Measurements from ENCODE around the gene EXOG.

EXOG gene

DNA sequence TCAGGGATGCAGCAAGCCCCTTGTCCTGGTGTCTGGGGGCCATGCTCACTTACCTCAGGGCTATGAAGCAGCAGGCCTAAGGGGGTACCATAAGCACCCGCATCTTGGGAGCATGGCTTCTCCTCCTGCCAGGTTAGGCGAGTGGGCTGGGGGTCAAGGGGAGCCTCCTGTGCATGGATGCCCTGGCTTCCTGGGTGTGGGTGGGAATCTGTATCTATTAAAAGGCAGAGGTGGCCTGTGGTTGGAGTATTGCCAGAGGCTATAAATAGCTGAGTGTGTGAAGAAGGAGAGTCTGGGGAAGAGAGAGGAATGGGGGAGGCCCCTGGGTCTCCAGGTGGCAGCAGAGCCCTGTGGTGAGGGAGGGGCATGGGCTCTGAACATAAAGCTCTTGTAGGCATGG, 22.9 kb upstream of the EXOG start:
- DNase-seq (ENCODE audit: low read depth, low spot score) = no peak

DNA sequence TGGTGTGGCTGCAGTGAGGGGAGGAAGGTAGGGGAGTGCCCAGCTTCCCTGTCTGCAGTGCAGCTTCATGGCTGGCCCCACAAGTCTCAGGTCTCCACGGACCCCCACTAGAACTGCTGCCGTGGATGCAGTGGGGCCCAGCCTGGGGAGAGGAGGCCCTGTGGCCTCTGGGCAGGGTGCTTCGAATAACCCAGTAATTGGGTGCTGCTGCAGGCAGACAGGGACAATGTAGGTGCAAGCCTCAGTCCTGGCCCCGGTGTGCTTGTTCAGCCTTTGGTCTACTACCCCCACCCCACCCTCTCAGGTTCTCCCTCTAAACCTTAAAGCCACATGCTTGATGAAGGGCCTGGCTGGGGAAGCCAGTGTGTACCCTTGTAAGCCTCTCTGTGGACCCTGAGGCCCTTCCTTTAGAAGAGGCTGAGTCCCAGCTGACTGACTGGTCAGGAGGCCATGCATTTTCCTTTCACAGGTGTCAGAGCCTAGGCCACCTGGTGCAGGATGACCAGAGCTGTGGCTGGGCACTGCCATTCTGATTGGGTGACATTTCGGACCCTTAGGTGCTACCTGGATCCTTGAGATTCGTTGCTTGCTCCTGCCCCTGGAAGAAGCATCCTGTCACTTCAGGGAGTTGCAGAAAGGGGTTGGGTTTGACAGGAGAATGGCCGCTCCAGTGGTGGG, 21.1 kb upstream of the EXOG start:
- DNase-seq (ENCODE audit: low read depth, low spot score) = no peak

DNA sequence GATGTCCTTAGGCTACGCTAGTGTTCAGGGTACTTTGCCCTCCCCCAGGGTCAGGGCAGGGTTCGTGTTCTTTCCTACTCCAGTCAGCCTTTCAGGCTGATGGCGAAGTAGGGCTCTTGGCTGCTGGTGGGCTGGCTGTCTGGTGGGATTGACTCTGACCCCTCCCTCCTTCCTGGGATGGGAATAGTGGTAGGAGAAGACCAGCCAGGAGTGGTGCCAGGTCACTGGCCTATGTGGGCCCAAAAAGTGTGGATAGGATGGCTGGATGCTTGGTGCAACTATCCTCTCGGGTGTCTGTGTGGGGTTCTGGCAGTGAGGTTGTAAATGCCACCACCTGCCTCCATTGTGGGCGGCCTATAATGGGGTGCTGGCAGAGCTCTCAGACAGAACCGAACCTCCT, 20.4 kb upstream of the EXOG start:
- DNase-seq (ENCODE audit: low read depth, low spot score) = no peak

DNA sequence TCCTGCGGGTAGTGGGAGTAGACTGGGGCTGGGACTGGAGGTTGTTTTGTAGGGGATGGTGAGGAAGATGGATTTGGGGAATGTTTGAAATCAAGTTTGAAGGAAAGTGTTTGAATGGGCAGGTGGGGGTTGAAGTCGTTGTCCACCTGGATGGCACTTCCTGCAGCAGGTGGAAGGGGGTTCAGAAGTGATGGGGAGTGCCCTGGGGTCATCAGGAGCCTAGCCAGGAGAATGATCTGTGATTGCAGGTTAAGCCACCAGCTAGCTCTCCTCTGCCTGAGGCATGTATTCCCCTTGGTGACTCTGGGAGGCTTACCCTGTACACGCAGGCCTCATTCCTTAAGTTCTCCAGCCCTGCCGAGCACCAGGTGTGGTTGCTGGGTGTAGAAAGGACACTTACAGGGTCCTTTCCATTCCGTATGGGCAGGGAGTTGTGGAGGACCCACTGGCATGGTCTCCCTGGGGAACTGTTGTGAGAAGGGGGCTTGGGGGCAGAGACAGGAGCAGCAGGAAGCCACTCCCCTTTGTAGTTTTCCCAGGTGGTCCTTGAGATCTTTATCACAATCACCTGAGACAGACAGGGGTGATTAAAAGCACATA, 19.9 kb upstream of the EXOG start:
- DNase-seq (ENCODE audit: low read depth, low spot score) = no peak

DNA sequence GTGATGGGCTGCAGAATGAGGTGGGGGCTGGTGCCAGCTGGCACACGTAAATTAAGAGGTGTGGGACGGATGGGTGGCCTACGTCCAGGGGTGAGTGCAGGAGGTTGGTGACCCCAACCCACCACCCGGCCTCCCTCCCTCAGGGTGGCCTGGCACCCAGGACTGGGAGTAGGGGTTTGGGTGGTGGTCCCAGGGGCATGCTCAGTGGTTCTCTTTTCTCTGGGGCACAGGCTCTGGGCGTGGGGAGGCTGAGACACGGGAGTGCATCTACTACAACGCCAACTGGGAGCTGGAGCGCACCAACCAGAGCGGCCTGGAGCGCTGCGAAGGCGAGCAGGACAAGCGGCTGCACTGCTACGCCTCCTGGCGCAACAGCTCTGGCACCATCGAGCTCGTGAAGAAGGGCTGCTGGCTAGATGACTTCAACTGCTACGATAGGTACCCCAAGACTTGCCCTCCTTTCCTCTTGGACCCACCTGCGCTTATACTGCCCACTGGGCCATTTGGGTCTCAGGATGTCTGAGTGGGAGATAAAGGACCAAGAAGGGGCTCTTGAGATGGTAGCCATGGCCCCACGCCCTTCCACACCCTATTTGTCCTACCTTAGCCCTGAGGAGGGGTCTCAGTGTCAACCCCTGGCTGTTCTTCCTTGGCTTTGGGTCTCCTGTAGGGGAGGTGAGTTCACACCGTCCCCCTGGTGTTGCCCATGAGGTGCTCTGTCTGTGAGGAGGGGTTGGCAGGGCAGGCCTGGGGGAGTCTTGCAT, 18.9 kb upstream of the EXOG start:
- DNase-seq (ENCODE audit: low read depth, low spot score) = no peak

DNA sequence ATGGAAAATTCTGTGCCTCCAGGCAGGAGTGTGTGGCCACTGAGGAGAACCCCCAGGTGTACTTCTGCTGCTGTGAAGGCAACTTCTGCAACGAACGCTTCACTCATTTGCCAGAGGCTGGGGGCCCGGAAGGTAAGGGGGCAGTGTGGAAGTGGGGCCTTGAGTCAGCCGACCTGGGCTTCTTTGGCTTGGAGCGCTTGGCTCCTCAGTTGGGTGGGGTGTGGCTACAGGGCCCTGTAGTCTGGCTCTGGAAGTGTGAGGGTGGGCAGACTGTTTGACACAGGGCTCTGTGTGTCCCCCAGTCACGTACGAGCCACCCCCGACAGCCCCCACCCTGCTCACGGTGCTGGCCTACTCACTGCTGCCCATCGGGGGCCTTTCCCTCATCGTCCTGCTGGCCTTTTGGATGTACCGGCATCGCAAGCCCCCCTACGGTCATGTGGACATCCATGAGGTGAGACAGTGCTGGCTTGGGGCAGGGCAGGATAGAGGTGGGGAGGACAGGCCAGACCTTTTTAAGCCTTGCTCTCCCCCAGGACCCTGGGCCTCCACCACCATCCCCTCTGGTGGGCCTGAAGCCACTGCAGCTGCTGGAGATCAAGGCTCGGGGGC, 18.2 kb upstream of the EXOG start:
- DNase-seq (ENCODE audit: low read depth, low spot score) = no peak

DNA sequence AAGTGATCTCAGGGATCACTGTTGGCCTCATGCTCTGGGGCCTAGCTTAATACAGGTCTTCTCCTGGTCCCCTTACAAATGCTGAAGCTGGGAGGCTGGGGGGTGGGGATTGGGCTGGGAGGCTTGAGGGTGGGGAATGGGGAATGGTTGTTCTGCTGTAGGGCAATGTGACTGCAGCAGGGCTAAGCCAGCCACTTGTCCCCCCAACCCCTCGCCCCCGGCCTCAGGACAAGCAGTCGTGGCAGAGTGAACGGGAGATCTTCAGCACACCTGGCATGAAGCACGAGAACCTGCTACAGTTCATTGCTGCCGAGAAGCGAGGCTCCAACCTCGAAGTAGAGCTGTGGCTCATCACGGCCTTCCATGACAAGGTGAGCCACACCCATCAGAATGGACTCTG, 17.2 kb upstream of the EXOG start:
- DNase-seq (ENCODE audit: low read depth, low spot score) = no peak

DNA sequence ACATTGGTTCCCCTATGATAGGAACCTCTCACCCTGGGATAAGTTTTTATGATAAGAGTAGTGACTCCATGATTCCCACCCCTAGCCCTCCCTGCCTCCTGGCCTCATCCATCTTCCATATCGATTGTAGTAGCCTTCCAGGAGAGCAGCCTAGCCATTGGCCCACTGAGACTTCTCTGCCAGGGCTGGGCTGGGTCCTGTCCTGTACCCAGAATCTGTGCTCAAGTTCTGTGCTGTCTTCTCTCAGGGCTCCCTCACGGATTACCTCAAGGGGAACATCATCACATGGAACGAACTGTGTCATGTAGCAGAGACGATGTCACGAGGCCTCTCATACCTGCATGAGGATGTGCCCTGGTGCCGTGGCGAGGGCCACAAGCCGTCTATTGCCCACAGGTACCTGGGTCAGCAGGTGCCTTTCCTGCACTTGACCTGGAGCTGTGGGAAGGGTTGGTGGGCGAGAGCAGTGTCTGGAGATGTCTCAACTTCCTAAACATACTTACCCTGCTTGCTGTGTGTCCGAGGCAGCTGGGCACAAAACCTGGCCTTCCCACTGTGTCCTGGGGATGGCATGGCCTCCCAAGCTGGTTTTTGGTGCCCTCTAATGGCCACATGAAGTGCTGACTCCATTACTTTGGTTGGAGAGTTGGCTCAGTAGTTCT, 16.6 kb upstream of the EXOG start:
- DNase-seq (ENCODE audit: low read depth, low spot score) = no peak

DNA sequence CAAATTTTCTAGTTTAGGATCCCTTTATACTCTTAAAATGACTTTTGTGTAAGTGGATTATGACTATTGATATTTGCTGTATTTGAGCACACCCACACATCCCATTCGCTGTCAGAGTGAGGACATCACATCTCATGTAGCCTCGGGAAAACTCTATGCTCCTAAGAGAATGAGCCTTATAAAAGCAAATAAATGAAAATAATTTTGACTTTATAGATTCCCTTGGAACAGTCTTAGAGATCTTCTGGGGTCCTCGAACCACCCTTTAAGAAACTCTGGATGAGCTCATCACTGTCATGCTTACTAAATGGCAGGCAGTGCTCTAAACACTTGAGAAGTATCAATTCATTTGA, 16.1 kb upstream of the EXOG start:
- no peak for DNase-seq (ENCODE audit: low read depth, low spot score)

DNA sequence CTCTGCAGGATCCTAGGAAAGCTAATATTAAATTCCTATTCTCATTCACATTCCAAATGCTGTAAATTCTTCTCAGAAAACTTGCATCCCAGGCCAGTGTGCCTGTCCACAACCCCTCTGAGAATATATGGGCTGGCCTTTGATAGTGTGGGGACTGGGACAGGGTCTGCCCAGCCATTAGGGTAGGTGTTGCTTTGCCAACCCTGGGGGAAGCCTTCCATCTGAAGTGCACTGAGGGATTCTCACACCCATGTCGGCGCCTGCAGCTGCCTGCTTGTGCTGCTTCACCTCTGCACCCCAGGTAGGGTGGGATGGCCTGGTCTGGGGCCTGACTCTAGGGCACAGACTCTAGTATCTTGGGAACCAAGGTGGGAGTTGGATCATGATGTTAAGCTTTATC, 15.2 kb upstream of the EXOG start:
- DNase-seq (ENCODE audit: low read depth, low spot score) = no peak

DNA sequence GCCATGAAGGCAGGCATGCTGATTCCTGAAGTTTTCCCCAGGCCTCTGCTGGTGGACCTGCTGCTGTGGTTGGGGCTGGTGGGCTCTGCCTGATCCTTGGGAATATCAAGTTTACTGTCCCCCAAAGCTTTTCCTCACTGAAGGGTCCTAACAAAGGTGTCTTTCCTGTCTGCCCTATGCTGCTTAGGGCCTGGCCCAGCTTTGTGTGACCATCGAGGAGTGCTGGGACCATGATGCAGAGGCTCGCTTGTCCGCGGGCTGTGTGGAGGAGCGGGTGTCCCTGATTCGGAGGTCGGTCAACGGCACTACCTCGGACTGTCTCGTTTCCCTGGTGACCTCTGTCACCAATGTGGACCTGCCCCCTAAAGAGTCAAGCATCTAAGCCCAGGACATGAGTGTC, 13.2 kb upstream of the EXOG start:
- DNase-seq (ENCODE audit: low read depth, low spot score) = no peak

DNA sequence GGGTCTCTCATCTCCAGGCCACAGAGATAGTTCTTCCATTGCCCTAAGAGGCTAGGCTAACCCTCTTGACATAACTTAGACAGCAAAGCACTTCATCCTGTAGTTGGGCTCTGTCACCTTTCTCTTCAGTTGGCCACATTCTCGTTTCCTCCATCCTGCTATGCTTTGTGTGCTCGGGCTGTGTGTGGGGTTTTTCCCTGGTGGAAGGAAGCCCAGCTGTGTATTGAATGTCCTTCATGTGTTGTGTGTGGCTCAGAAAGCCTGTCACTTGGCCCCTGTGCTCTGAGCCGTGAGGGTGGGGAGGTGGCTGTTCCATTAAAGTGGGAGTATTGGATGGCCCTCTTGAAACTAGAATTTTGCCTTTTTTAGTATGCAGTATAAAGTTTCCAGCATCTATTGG, 8.8 kb upstream of the EXOG start:
- no peak for DNase-seq (ENCODE audit: low read depth, low spot score)

DNA sequence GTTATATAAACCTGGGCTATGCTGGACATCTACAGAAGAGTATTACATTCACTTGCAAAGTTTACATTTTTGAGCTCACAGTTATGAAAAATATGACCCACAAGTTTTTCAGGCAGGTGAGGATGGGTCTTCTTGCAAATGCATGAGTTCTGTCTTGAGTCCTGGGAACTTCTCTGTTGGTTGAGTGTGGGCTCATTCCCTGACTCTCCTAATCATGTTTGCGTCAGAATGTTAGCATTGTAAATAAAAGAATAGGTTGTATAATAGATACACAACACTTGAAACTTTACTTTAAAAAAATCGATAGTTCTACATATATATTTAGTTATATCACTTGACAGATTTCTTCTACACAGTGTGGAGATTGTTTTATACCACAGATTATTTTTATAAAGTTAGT, 7.2 kb upstream of the EXOG start:
- DNase-seq (ENCODE audit: low read depth, low spot score) = no peak

DNA sequence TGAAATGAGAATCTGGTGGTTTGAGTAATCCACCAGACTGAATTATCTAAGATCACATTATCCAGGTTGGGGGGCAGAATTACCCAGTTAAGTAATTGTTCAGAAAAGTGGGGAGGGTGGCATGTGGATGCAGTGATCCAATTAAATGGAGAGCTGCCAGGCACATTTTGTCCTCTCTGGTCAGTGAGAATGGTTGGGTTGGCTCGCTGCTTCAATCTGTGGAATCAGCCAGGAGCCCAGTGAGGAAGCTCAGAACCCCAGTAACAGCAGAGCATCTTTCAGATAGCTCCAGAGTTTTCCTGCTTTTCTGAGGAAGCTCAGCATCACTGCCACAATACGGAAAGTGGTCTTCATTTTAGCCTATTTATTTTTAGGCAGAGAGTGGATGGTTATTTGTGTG, 6.4 kb upstream of the EXOG start:
- no peak for DNase-seq (ENCODE audit: low read depth, low spot score)

DNA sequence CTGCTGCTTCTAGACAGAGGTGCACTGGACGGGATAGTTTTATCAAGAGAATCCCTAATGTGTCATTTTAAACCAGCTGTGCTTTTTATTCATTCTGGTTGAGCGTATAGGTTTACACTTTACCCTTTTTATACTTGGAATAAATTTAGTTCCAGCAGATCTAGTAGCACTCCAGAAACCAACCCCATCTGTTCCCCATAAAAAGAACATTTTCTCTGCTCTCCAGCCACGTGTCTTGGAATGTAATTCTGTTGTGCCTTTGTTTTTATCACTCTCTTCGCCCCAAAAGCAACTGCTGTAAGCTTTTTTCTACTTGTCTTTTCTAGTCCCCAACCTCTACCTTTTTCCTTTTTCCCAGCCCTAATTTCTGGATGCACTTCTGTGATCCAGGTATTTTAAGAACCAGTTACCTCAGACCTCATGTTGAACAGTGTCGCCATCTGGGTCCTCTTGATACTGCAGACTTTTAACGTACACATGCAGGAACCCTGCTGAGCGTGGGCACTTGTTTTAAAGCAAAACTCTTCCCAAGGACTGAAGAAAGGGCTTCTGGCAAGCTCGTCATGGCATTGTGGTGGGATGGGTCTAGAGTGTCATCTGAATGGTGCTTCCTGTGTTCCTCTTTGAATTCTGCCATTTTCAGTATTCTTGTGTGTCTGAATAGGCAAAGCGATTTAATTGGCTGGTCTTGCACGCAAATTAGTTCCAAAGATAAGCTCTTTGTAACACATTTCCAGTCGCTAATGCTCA, 5.7 kb upstream of the EXOG start:
- DNase-seq (ENCODE audit: low read depth, low spot score) = no peak

DNA sequence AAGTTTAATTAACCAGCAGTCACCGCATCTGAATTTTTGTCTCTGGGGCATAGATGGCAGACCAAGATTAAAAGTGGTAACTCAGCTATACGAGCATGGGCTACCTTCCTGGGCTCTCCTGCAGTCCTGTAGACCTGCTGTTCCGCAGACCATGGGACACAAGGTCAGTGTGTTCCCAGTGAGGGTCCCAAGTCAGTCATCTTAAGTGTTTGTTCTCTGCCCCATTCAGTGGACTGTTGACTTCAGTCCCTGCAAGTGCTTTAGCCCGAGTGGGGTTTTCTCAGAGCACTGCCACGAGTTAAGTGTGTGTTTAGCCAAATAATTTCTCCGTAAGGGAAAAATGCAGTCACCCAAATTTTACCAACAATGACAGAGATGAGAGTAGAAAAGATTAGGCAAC, 4.9 kb upstream of the EXOG start:
- no peak for DNase-seq (ENCODE audit: low read depth, low spot score)

DNA sequence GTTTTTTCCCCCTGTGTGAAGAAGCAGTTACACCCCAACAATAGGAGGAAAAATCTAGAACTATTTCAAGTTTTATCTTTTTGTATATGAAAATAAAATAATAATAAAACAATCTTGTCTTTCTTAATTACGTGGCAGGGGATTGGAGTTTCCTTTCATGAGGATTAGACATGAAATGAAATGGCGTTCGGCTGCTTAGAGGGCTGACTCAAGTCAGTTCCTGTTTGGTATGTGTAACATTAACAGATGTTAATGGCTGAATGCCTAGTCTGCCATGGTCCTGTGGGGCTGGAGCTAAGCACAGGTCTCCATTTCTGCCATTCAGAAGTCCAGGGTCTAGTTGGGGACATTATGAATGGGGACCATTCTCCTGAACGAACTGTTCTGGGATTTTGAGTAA, 3.1 kb upstream of the EXOG start:
- DNase-seq (ENCODE audit: low read depth, low spot score) = no peak

DNA sequence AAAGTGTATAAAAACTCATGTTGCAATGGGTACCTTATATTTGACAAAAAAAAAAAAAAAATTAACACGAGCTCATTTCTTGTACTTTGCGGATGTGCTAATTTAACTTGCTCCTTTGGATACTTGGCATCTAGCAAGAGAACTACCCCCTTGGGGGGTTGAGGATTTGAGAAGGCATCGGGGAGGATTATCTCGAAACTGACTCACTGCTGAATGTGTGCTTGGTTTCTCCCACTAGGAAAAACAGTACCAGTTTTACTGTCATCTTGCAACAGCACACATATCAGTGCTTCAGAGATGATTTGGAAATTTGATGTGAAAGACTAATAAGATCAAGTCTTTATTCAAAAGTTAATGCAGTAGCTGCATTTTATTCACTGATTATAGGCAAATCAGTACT, 891 bp downstream of the EXOG start:
- no peak for DNase-seq (ENCODE audit: low read depth, low spot score)

DNA sequence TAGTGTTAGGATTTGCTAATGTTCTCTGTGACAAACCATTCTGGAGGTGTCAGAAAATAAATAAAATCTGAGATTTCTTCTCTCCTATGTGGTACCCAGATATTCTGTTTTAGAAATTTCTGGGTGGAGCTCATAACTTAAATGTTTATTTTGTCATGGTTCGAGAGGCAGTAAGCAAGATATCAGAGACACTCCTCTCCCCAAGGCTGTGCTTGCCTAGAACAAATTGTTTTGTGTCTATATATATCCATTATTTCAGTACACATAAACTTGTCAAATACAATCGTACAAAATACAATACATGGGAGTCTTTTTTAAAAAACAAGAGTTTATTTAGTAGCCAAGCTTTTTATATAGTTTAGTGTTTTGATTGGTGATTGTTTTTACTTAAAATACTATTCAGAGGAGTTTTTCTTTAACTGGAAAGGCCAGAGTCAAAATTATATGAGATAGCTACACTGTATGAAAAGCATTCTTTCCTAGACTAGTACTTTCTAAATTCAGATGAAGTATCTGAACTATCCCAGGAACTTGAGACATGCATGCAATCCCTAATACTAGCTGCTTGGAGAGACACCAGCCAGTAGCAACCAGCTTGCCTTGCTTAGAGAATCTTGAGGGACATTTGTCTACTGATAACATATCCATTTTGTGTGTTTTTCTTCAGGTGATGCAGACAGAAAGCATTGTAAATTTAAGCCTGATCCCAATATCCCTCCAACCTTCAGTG, 4.7 kb downstream of the EXOG start:
- DNase-seq (ENCODE audit: low read depth, low spot score) = no peak

DNA sequence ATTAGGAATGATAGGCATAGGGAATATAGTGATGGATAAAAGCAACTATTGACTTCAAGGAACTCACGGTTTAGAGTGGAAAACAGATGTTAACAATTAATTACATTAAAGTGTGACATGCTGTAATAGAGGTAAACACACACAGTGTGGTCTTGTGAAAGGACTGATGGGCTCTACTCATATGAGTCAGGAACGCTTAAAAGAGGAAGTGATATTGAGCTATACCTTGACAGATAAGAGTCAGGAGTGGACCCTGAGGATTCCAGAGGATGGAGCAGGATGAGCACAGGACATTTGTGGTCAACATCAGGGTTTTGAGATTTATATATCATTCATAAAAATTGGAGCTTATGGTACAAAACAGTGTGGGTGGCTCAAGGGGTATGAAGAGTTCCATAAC, 11.0 kb downstream of the EXOG start:
- no peak for DNase-seq (ENCODE audit: low read depth, low spot score)

DNA sequence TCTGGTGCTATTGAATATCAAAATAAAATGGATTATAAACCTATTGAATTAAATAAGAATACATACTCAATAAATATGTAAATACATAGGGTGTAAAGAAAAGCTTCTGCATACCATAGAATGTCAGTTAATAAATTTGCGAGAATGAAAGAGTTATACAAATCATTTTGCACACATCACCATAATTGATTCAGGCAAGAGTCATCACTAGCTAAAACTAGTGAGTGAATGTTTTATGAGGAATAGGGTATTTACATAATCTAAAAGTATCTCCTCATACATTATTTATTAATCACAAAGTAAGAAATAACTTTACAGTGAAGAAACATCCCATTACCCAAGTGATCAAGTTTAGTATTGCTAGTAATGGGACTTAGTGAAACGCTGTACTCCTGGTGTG, 13.6 kb downstream of the EXOG start:
- no peak for DNase-seq (ENCODE audit: low read depth, low spot score)
